HuH-7 (cell line): ENCODE measurements around the gene ZNF511.
A peak's percentile ranks its signal among the peaks of the same experiment; 100 is the strongest.

Source experiments
- DNase-seq: peaks from one replicate; pipeline ENCODE4 v3.0.0; 2011; ENCODE audit warnings: low spot score

ZNF511 gene

DNA sequence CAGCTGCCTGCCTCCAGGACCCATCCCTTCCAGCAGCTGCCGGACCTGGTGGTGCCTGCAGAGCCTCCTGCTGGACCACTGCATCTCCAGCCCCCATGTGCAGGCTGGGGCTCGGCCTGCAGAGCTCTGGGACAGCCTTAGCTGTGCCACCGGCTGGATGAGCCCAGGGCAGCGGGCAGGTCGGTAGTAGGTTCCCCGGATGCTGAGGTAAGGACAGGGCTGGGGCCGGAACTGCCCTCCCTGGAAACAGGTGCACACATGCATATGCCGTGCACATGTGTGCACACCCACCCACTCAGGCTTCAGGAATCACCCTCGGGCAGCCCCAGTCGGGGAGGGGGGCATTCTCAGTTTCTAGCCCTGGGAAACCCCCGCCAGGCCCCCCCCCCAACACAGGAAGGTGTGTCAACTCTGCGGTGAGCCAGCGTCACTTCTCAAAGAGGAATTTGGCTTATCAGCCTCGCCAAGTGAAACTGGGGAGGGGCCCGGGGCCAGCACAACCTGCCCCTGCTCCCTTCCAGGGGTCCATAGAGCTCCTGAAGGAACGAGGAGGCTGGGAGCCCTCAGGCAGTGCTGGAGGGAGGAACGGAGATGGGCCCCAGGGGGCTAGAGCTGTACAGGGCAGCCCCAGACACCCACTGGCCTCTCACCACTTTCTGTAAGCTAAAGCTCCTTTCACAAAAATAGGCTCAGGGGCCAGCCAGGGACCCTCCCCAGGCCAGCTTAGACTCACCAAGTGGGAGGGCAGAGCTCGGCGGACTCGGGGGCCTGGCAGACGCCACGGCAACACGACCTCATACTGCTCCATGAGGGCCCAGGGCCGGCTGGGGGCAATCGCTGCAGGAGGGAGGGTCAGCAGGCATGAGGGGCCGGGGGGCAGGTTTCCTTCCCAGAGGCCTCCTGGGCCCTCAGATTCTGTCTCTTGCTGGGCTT is 33.7 kb upstream of the ZNF511 start:
- DNase-seq = no peak

DNA sequence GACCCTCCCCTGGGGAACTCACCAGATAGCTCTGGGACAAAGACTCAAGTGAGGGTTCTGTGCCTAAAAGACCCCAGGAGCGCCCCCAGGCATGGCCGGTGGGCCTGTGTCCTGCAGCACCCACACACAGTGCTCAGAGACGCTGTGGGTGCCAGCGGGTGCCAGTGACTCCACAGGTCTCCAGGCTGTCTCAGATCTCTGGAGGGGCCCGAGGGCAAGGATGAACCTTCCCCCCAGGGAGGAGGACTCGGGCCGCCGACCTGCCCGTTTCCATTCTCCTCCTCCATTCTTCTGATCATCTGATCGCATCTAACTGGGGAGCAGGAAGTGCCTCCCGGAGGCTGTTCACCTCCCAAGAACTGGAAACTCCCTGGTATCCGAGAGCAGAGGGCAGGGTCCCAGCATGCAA is 33.0 kb upstream of the ZNF511 start:
- DNase-seq = no peak

- no peak for DNase-seq
Measured at GRCh38 chr10:133276100-133276434, 32.6 kb upstream of the ZNF511 start.

DNA sequence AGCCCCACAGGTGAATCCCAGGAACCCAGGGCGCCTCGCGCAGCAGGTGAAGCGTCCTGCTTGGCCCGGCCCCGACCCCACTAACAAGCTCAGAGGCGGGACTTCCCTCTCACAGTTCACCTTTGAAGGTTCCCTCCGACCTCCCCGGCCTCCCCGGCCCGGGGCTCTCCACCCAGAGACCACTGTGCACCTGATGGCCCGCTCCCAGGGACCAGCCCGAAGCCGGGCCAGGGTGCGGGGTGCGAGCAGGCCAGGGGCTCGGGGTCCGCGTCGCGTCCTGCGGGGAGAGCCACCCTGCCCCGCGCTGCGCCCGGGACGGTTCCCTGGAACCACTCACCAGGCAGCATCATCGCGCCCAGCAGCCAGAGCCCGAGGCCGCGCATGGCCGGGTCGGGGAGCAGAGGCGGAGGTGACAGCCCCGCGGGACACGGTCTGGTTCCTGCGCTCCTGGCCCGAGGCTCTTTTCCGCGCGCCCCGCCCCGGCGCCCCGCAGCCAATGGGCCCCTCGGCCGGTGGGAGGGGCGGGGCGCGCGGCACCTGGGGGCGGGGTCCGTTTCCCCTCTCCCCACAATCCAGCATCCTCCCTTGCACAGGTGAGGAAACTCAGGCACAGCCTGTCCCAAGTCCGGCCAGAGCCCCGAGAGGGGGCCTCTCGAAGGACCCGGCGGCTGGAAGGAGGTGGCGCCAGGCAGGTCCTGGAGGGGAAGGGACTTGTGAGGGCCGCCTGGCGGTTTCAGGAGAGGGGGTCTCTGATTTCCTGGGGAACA is 32.1 kb upstream of the ZNF511 start, which contains the start of gene ADAM8:
TSS of gene ADAM8 (minus strand) at position 434 of the 767 bp plus-strand sequence. CDS start at position 383, 51 bp downstream.
- no peak for DNase-seq

- DNase-seq = no peak
Measured at GRCh38 chr10:133277277-133277992, 31.3 kb upstream of the ZNF511 start.

- DNase-seq = peak; percentile 72
Measured at GRCh38 chr10:133277993-133278576, 30.6 kb upstream of the ZNF511 start.

GRCh38 chr10:133278577-133279265 is 30.0 kb upstream of the ZNF511 start:
- DNase-seq = peak; percentile 98

DNA sequence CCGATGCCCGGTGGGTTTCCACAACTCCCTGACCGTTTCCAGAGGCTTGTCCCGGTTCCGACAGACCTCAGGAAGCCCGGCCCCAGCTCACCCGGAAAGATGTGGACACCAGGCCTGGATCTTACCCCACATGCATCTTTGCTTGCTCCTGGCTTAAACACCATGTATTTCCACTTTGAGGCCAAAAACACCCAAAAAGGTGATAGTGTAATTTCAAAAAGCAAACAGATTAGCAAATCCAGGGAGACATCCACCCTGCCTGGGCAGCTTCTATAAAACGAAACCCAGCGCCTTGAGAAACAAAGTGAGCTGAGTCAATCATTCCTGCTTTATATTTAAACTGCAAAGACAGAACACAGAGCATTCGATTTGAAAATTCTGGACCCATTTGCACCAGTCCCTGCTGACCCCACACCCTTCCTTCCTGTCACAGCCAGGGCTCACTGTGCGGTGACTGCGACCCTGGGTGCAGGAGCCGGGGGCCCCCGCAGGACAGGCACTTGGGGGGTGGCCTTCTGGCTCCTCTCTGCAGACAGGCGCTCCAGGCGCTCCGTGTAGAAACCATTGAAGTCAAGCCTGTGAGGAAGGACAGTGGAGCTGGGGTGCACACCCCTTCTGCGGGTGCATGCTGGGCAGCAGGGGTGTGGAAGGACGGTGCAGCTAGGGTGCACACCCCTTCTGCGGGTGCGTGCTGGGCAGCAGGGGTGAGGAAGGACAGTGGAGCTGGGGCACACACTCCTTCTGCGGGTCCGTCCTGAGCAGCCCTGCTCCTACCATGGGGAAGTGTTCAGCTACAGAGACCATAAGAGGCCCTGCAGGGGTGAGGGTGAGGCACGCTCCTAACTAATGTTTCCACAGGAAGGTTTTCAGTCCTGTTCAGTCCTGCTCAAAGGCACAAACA is 29.1 kb upstream of the ZNF511 start:
- no peak for DNase-seq

GRCh38 chr10:133280391-133281059 is 28.2 kb upstream of the ZNF511 start:
- no peak for DNase-seq

- DNase-seq = no peak
Measured at GRCh38 chr10:133281084-133281483, 27.6 kb upstream of the ZNF511 start.

- no peak for DNase-seq
Measured at GRCh38 chr10:133281628-133282372, 26.9 kb upstream of the ZNF511 start.

GRCh38 chr10:133282846-133283390 is 25.8 kb upstream of the ZNF511 start:
- no peak for DNase-seq

DNA sequence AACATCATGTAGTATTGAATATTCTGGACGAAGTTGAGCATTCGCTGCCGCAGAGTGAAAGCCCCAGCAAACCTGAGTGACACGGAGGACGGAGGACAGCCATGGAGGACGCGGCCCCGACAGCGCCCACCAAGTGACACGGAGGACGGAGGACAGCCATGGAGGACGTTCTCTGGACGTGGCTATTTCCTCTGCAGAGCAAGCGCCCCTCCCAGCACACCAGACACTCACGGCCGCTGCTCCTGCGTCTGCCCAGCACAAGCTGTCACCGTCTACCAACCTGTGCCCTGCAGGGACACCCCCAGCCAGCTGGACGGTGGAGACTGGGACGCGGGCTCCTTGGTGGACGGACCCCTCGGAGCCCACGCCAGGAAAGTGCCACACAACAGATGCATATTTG is 24.8 kb upstream of the ZNF511 start:
- DNase-seq = no peak

DNA sequence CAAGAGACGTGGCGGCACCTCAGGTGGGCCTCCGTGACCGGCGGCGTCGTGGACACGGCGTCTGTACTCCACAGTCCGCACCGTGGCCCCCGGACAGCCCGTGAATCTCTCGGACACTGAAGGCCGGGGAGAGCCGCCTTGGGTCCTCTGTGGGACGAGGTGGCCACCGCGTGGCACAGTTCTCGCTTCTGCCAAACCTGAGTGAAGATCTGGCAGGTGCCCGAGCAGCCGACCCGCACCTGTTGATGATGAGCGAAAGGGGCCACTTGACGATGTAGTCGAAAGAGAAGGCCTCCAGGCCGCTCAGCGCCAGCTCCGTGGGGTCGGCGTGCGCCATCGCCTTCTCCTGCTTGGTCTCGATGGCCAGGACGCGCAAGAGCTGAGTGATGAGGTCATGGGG is 23.5 kb upstream of the ZNF511 start:
- DNase-seq = no peak

GRCh38 chr10:133286366-133286765 is 22.3 kb upstream of the ZNF511 start:
- DNase-seq = no peak

GRCh38 chr10:133287832-133288500 is 20.7 kb upstream of the ZNF511 start:
- DNase-seq = no peak

GRCh38 chr10:133289761-133290160 is 19.0 kb upstream of the ZNF511 start:
- DNase-seq = no peak
